GM12878 (cell line): Measurements from ENCODE around the gene TDP2. TPM values are rescaled to one million over a fixed set of nuclear protein-coding genes. Genes with fewer than 3 reads are reported as not detected.

ENCODE experiments used
- ATAC-seq: fragments of 200-7000 bp; cut with Tn5 transposase; 3 replicates; pipeline ENCODE4 v1.9.1; 2020; ENCODE audit warnings: mild to moderate bottlenecking, moderate library complexity
- BruUV-seq: library from RNA; stranded (reverse); fragments of 400-500 nt; replicated peaks from 2 replicates; lab custom pipeline; 2021; lab: Mats Ljungman, UMichigan
- CTCF ChIA-PET: fragments of 300-600 bp; sonication (Branson Sonifier 250); formaldehyde crosslinking; extraction: SDS; loops from one replicate; lab custom pipeline; 2021; ENCODE audit warnings: inconsistent platforms; lab: Yijun Ruan, JAX
- POLR2A ChIA-PET: fragments of 350-600 bp; formaldehyde crosslinking; extraction: SDS; loops from one replicate; lab custom pipeline; 2021; ENCODE audit warnings: inconsistent platforms; lab: Charles Lee
- RAD21 ChIA-PET: fragments of 300-600 bp; sonication (Branson Sonifier 250); formaldehyde crosslinking; loops from one replicate; lab custom pipeline; 2023; ENCODE audit warnings: antibody characterized with exemption; ENCODE audit not compliant: unreplicated experiment; lab: Charles Lee
- SMC1A ChIA-PET: fragments of 300-600 bp; sonication (Branson Sonifier 250); formaldehyde crosslinking; loops from one replicate; lab custom pipeline; 2023; ENCODE audit not compliant: unreplicated experiment, uncharacterized antibody; lab: Charles Lee
- DNase-seq: peaks from one replicate; pipeline ENCODE4 v3.0.0-alpha.2; 2011; ENCODE audit warnings: low read depth, low spot score
- FAIRE-seq: peaks from 3 replicates; lab custom pipeline; 2011; peaks lifted over from hg19 to GRCh38; lab: Jason Lieb, UNC
- H2AFZ ChIP-seq: 2 replicates; pipeline ENCODE4 v1.6.0; 2011; ENCODE audit warnings: low read depth, low read length, control low read depth; ENCODE audit not compliant: control insufficient read depth
- H3K27ac ChIP-seq: 2 replicates; pipeline ENCODE4 v1.5.1; 2011; ENCODE audit warnings: control low read depth; ENCODE audit not compliant: control insufficient read depth, insufficient read depth
- H3K27me3 ChIP-seq, 2 experiments: replicated peaks in 1 of 2; 2 replicates each; pipeline versions ENCODE4 v1.6.0 to v1.6.1; 2011; ENCODE audit warnings: low read length in 1 of 2; ENCODE audit not compliant: control insufficient read depth in 2 of 2, insufficient read depth in 2 of 2
- H3K36me3 ChIP-seq, 2 experiments: 2 replicates each; pipeline ENCODE4 v1.5.1; 2011; ENCODE audit warnings: low read length in 1 of 2; ENCODE audit not compliant: control insufficient read depth in 2 of 2, insufficient read depth in 2 of 2
- H3K4me1 ChIP-seq: 2 replicates; pipeline ENCODE4 v1.6.1; 2011; ENCODE audit warnings: mild to moderate bottlenecking, low read length, moderate library complexity, mixed read lengths; ENCODE audit not compliant: control insufficient read depth, insufficient read depth
- H3K4me2 ChIP-seq: 2 replicates; pipeline ENCODE4 v1.6.0; 2011; ENCODE audit warnings: control low read depth; ENCODE audit not compliant: control insufficient read depth, insufficient read depth
- H3K4me3 ChIP-seq: fragments of 200-600 bp; sonication (generic); 2 replicates; pipeline ENCODE4 v1.5.1; 2016
- H3K79me2 ChIP-seq: 2 replicates; pipeline ENCODE4 v1.6.0; 2011; ENCODE audit warnings: low read length; ENCODE audit not compliant: control insufficient read depth, insufficient read depth
- H3K9ac ChIP-seq: 2 replicates; pipeline ENCODE4 v1.8.0; 2011; ENCODE audit warnings: low read length, control low read depth, mixed read lengths; ENCODE audit not compliant: control insufficient read depth, insufficient read depth
- H3K9me3 ChIP-seq: replicated peaks from 3 replicates; pipeline ENCODE4 v1.5.1; 2011; ENCODE audit warnings: mild to moderate bottlenecking, low read length; ENCODE audit not compliant: control insufficient read depth, insufficient read depth
- H4K20me1 ChIP-seq: 2 replicates; pipeline ENCODE4 v1.6.0; 2011; ENCODE audit not compliant: control insufficient read depth, insufficient read depth
- CBX3 ChIP-seq: fragments of 200-600 bp; sonication (generic); IDR thresholded peaks from 2 replicates; pipeline ENCODE4 v1.6.1; 2016; ENCODE audit warnings: low read depth, borderline replicate concordance
- IRF4 ChIP-seq: IDR thresholded peaks from 2 replicates; pipeline ENCODE4 v1.6.1; 2011; ENCODE audit warnings: low read depth, low read length
- NFXL1 ChIP-seq: fragments of 450-650 bp; IDR thresholded peaks from 2 replicates; pipeline ENCODE4 v1.6.1; 2017; ENCODE audit warnings: antibody characterized with exemption, mild to moderate bottlenecking, borderline replicate concordance
- NR2C2 ChIP-seq: IDR thresholded peaks from 2 replicates; pipeline ENCODE4 v1.6.1; 2011; ENCODE audit warnings: borderline replicate concordance, low read depth; ENCODE audit not compliant: control insufficient read depth, insufficient read length
- NRF1 ChIP-seq: conservative IDR thresholded peaks from 2 replicates; pipeline ENCODE4 v1.6.1; 2011; ENCODE audit warnings: mild to moderate bottlenecking, low read depth, low read length, improper control_type of control experiment
- RAD21 ChIP-seq: IDR thresholded peaks from 2 replicates; pipeline ENCODE4 v1.6.1; 2011; ENCODE audit warnings: mild to moderate bottlenecking, low read depth, low read length, moderate library complexity; ENCODE audit not compliant: insufficient read depth
- RUNX3 ChIP-seq: IDR thresholded peaks from 2 replicates; pipeline ENCODE4 v1.6.1; 2012; ENCODE audit warnings: low read length, inconsistent platforms
- SRF ChIP-seq, 2 experiments: IDR thresholded peaks; 2 replicates each; pipeline ENCODE4 v1.6.1; 2011; ENCODE audit warnings: low read depth in 2 of 2, low read length in 2 of 2, mild to moderate bottlenecking in 1 of 2, moderate library complexity in 1 of 2
- TBL1XR1 ChIP-seq: IDR thresholded peaks from 2 replicates; pipeline ENCODE4 v1.6.1; 2012; ENCODE audit warnings: low read depth, low read length, improper control_type of control experiment
- ZNF217 ChIP-seq: fragments of 450-650 bp; IDR thresholded peaks from 2 replicates; pipeline ENCODE4 v1.6.1; 2017; ENCODE audit warnings: antibody characterized with exemption, mild to moderate bottlenecking
- WGBS: methylation state at CpG from one replicate; pipeline ENCODE4 v1.1.6; 2016; ENCODE audit warnings: low lambda C conversion rate; ENCODE audit not compliant: insufficient replicate concordance, insufficient coverage; ENCODE audit errors: missing lambda C conversion rate; 5-methylcytosine and 5-hydroxymethylcytosine counted together
- in situ Hi-C: fragments of 300-500 bp; cut with MboI; formaldehyde crosslinking; loops from 9 replicates; pipeline ENCODE4 v1.14.3; 2018; ENCODE audit warnings: mixed read lengths
- intact Hi-C: fragments of 100-400 bp; cut with micrococcal nuclease; formaldehyde crosslinking; loops from one replicate; pipeline ENCODE4 v1.14.2; 2022; ENCODE audit not compliant: unreplicated experiment
- polyA plus RNA-seq, 11 experiments: library from polyadenylated mRNA; depleted of rRNA in 4 of 11; unstranded in 6 of 11; stranded (reverse) in 5 of 11; fragments of >200 nt; fragmentation: Nextera tagmentation in 4 of 11; fragmentation: Illumina TruSeq in 1 of 11; extraction: Ambion mirVana in 4 of 11; extraction: Trizol in 1 of 11; gene quantifications; 1 replicate in 1 of 11; 2 replicates in 10 of 11; pipeline versions ENCODE4 v1.2.1 to v1.2.3, GENCODE V29; 2011 to 2016; ENCODE audit warnings: inconsistent platforms in 2 of 11, missing spikeins in 2 of 11, low read depth in 1 of 11
- total RNA-seq, 4 experiments: library from RNA; depleted of rRNA in 3 of 4; stranded (reverse); fragments of >200 nt in 3 of 4; fragmentation: Illumina TruSeq in 1 of 4; extraction: Trizol in 1 of 4; gene quantifications; 2 replicates each; pipeline versions ENCODE4 v1.2.1 to v1.2.3, GENCODE V29; 2013 to 2021
- TF ChIP-seq, protein P1 (sequence below): fragments of 450-650 bp; IDR thresholded peaks from 2 replicates; pipeline ENCODE4 v1.6.1; 2017; ENCODE audit warnings: mild to moderate bottlenecking, low read depth, inconsistent platforms; ENCODE audit not compliant: poor library complexity, severe bottlenecking
- TF ChIP-seq, protein P2 (sequence below): fragments of 450-650 bp; formaldehyde crosslinking; IDR thresholded peaks from 2 replicates; pipeline ENCODE4 v1.5.0; 2022; ENCODE audit warnings: mild to moderate bottlenecking, missing genetic modification characterization
- TF ChIP-seq, protein P3 (sequence below): IDR thresholded peaks from 2 replicates; pipeline ENCODE4 v1.6.1; 2012; ENCODE audit warnings: improper control_type of control experiment, low read depth, low read length; ENCODE audit not compliant: insufficient replicate concordance

TDP2 gene
- total and polyA plus RNA-seq, 10 of the 15 experiments (the other 5 are each of a cell fraction or from before 2014, with no cell fraction given), result 24.4 to 53.3 (median 38.8) TPM

DNA sequence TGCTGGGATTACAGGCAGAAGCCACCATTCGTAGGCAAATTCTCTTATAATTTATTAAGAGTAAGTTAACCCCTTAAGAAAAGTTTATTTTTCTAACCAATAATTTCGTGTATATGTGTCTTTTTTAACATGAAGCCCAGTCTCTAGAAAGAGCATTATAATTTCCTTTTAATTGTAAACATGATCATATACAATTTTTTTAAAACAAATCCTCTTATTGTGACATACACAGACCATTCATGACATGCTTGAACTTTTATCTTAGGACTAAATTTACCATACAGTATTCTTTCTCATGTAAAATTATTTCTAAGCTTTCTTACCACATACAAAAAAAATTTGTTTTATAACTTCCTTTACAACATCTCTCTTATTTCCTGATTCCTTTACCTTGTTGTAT, 6.9 kb upstream of the TDP2 start:
- Histone ChIP-seq H3K4me1 (no peaks in the 10 kb centered on the region), H2AFZ (no peak overlapping the region), H3K27ac (no peak overlapping the region), H3K4me2 (no peak overlapping the region), H3K9ac (no peak overlapping the region), H4K20me1 (no peaks in the 10 kb centered on the region), H3K79me2 (no peaks in the 10 kb centered on the region; the same call in 1 of the 2 replicates), H3K36me3 (no peaks in the 10 kb centered on the region), H3K4me3 (no peak overlapping the region), H3K9me3 (peaks cover 1% of the 10 kb centered on the region; the same call in 1 of the 3 replicates), H3K27me3 (no peaks in the 10 kb centered on the region)
- ChIA-PET CTCF (no interaction called here), RAD21 (no interaction called here), SMC1A (no interaction called here), POLR2A (no interaction called here)
- intact Hi-C loops, result no loop called here
- BruUV-seq, result no TSS peak
- WGBS, result 50% methylated on average over 2 of the region's 2 CpGs
- DNase-seq (no peak), ATAC-seq (no peak), FAIRE-seq (no peak)
- in situ Hi-C loops, result no loop called here
- TF ChIP-seq, protein P1, sequence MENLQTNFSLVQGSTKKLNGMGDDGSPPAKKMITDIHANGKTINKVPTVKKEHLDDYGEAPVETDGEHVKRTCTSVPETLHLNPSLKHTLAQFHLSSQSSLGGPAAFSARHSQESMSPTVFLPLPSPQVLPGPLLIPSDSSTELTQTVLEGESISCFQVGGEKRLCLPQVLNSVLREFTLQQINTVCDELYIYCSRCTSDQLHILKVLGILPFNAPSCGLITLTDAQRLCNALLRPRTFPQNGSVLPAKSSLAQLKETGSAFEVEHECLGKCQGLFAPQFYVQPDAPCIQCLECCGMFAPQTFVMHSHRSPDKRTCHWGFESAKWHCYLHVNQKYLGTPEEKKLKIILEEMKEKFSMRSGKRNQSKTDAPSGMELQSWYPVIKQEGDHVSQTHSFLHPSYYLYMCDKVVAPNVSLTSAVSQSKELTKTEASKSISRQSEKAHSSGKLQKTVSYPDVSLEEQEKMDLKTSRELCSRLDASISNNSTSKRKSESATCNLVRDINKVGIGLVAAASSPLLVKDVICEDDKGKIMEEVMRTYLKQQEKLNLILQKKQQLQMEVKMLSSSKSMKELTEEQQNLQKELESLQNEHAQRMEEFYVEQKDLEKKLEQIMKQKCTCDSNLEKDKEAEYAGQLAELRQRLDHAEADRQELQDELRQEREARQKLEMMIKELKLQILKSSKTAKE, result no peak
- no peak for TF ChIP-seq ZNF217
- TF ChIP-seq, protein P2, sequence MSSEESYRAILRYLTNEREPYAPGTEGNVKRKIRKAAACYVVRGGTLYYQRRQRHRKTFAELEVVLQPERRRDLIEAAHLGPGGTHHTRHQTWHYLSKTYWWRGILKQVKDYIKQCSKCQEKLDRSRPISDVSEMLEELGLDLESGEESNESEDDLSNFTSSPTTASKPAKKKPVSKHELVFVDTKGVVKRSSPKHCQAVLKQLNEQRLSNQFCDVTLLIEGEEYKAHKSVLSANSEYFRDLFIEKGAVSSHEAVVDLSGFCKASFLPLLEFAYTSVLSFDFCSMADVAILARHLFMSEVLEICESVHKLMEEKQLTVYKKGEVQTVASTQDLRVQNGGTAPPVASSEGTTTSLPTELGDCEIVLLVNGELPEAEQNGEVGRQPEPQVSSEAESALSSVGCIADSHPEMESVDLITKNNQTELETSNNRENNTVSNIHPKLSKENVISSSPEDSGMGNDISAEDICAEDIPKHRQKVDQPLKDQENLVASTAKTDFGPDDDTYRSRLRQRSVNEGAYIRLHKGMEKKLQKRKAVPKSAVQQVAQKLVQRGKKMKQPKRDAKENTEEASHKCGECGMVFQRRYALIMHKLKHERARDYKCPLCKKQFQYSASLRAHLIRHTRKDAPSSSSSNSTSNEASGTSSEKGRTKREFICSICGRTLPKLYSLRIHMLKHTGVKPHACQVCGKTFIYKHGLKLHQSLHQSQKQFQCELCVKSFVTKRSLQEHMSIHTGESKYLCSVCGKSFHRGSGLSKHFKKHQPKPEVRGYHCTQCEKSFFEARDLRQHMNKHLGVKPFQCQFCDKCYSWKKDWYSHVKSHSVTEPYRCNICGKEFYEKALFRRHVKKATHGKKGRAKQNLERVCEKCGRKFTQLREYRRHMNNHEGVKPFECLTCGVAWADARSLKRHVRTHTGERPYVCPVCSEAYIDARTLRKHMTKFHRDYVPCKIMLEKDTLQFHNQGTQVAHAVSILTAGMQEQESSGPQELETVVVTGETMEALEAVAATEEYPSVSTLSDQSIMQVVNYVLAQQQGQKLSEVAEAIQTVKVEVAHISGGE, result no peak
- no peak for TF ChIP-seq NFXL1
- no peak for TF ChIP-seq NRF1
- no peak for TF ChIP-seq RAD21
- TF ChIP-seq, protein P3, sequence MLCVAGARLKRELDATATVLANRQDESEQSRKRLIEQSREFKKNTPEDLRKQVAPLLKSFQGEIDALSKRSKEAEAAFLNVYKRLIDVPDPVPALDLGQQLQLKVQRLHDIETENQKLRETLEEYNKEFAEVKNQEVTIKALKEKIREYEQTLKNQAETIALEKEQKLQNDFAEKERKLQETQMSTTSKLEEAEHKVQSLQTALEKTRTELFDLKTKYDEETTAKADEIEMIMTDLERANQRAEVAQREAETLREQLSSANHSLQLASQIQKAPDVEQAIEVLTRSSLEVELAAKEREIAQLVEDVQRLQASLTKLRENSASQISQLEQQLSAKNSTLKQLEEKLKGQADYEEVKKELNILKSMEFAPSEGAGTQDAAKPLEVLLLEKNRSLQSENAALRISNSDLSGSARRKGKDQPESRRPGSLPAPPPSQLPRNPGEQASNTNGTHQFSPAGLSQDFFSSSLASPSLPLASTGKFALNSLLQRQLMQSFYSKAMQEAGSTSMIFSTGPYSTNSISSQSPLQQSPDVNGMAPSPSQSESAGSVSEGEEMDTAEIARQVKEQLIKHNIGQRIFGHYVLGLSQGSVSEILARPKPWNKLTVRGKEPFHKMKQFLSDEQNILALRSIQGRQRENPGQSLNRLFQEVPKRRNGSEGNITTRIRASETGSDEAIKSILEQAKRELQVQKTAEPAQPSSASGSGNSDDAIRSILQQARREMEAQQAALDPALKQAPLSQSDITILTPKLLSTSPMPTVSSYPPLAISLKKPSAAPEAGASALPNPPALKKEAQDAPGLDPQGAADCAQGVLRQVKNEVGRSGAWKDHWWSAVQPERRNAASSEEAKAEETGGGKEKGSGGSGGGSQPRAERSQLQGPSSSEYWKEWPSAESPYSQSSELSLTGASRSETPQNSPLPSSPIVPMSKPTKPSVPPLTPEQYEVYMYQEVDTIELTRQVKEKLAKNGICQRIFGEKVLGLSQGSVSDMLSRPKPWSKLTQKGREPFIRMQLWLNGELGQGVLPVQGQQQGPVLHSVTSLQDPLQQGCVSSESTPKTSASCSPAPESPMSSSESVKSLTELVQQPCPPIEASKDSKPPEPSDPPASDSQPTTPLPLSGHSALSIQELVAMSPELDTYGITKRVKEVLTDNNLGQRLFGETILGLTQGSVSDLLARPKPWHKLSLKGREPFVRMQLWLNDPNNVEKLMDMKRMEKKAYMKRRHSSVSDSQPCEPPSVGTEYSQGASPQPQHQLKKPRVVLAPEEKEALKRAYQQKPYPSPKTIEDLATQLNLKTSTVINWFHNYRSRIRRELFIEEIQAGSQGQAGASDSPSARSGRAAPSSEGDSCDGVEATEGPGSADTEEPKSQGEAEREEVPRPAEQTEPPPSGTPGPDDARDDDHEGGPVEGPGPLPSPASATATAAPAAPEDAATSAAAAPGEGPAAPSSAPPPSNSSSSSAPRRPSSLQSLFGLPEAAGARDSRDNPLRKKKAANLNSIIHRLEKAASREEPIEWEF, result no peak
- no peak for TF ChIP-seq RUNX3
- TF ChIP-seq IRF4, result no peak
- no peak for TF ChIP-seq NR2C2
- TF ChIP-seq TBL1XR1, result no peak
- no peak for TF ChIP-seq CBX3
- TF ChIP-seq SRF (IDR thresholded peaks at IDR 0.05; ENCODE audit: low read depth in 2 of 2, low read length in 2 of 2), result no peak
